Measurements from ENCODE around the gene INSRR. TPM values are rescaled to one million over a fixed set of nuclear protein-coding genes. Genes with fewer than 3 reads are reported as not detected.

Gene INSRR
- polyA plus RNA-seq, 1 donor, result 1.8 TPM

- DNase-seq, result no peak
These were observed 7.0 kb downstream of the INSRR start for GRCh38 chr1:156851779-156852417.

GRCh38 chr1:156849151-156849496 is 9.8 kb downstream of the INSRR start:
- no peak for DNase-seq

GRCh38 chr1:156848461-156849150 is 10.3 kb downstream of the INSRR start:
- DNase-seq, result no peak

- DNase-seq, result no peak
These were observed 11.1 kb downstream of the INSRR start for GRCh38 chr1:156847591-156848460.

- no peak for DNase-seq
These were observed 12.3 kb downstream of the INSRR start for GRCh38 chr1:156846643-156847042.

GRCh38 chr1:156845953-156846545 is 12.9 kb downstream of the INSRR start:
- no peak for DNase-seq

GRCh38 chr1:156845055-156845952 is 13.6 kb downstream of the INSRR start:
- no peak for DNase-seq

- no peak for DNase-seq
These were observed 14.3 kb downstream of the INSRR start for GRCh38 chr1:156844638-156845037.

GRCh38 chr1:156844102-156844501 is 14.8 kb downstream of the INSRR start:
- no peak for DNase-seq

GRCh38 chr1:156842618-156843300 is 16.2 kb downstream of the INSRR start:
- DNase-seq, result no peak

- DNase-seq, result no peak
These were observed 17.5 kb downstream of the INSRR start for GRCh38 chr1:156841295-156841855.

- DNase-seq, result no peak
These were observed 18.0 kb downstream of the INSRR start for GRCh38 chr1:156840898-156841279.

- no peak for DNase-seq
These were observed 18.6 kb downstream of the INSRR start for GRCh38 chr1:156840186-156840897.

GRCh38 chr1:156839426-156840109 is 19.3 kb downstream of the INSRR start:
- DNase-seq, result no peak

GRCh38 chr1:156838972-156839371 is 19.9 kb downstream of the INSRR start:
- no peak for DNase-seq

GRCh38 chr1:156836892-156837291 is 22.0 kb downstream of the INSRR start:
- no peak for DNase-seq

GRCh38 chr1:156836041-156836654 is 22.8 kb downstream of the INSRR start:
- DNase-seq, result no peak

- DNase-seq, result no peak
These were observed 24.6 kb downstream of the INSRR start for GRCh38 chr1:156834322-156834721.

- DNase-seq, result no peak
These were observed 25.3 kb downstream of the INSRR start for GRCh38 chr1:156833603-156834002.
